ENCODE measurements around the gene ATXN10. TPM values are rescaled to one million over a fixed set of nuclear protein-coding genes. Genes with fewer than 3 reads are reported as not detected.

The ATXN10 gene
- total and polyA plus RNA-seq, 2 of the 13 experiments (the other 11 are each of a cell fraction or from before 2014, with no cell fraction given) = 60.1 to 194 TPM

GRCh38 chr22:45702981-45703380 lies 31.3 kb downstream of the ATXN10 start (continued):
- TF ChIP-seq CEBPB (IDR thresholded peaks at IDR 0.05; ENCODE audit: borderline replicate concordance, low read depth, low read length) (no peak), SMYD3 (CRISPR knock-in tag; IDR thresholded peaks at IDR 0.05) (no peak), GPBP1L1 (CRISPR knock-in tag; IDR thresholded peaks at IDR 0.05) (no peak), ZNF333 (CRISPR knock-in tag; IDR thresholded peaks at IDR 0.05; ENCODE audit: borderline replicate concordance) (no peak), ETV6 (CRISPR knock-in tag; conservative IDR thresholded peaks at IDR 0.05) (no peak), SMARCE1 (IDR thresholded peaks at IDR 0.05; ENCODE audit: borderline replicate concordance) (no peak)

- DNase-seq (ENCODE audit: low spot score) (no peak), FAIRE-seq (no peak), ATAC-seq (no peak)
- no peaks in the 10 kb centered on the region; the same call in 1 of the 2 replicates for H4K20me1 ChIP-seq (ENCODE audit: insufficient read depth, low read length)
- intact Hi-C loops (cut with micrococcal nuclease; ENCODE audit: unreplicated experiment) = no loop called here
- ChIA-PET CTCF (ENCODE audit: low intra/inter-chr PET ratio, low total read pairs) (no interaction called here), POLR2A (no interaction called here)
- H3K4me1 ChIP-seq (ENCODE audit: insufficient read depth, low read length) = peaks cover 13% of the 10 kb centered on the region
- TF ChIP-seq ERF (CRISPR knock-in tag; IDR thresholded peaks at IDR 0.05) (no peak), MYPOP (CRISPR knock-in tag; IDR thresholded peaks at IDR 0.05) (no peak)
- 100% methylated on average over 2 of the region's 2 CpGs for WGBS (ENCODE audit: low lambda C conversion rate)
- H3K4me3 ChIP-seq (replicated peaks in 1 of 3; ENCODE audit: insufficient read depth in 1 of 3, low read depth in 2 of 3, low read length in 3 of 3) = no peak overlapping the region
- in situ Hi-C loops (cut with HindIII; ENCODE audit: extremely low pct_ligation_motif_present, low pct_unique_long_range_greater_than_20kb) = no loop called here
- H3K79me2 ChIP-seq (ENCODE audit: insufficient read depth, low read length) = peaks cover 9% of the 10 kb centered on the region
- H3K27me3 ChIP-seq (ENCODE audit: control insufficient read depth in 1 of 2, insufficient read depth in 2 of 2, low read length in 2 of 2) = no peaks in the 10 kb centered on the region
- no peak overlapping the region for H3K9ac ChIP-seq (ENCODE audit: insufficient read depth, low read depth, low read length)
- no TSS peak for BruUV-seq (replicated peaks)
- no peak overlapping the region for H2AFZ ChIP-seq (ENCODE audit: low read length)
- no peaks in the 10 kb centered on the region for H3K9me3 ChIP-seq (ENCODE audit: low read length)
- no peak overlapping the region for H3K27ac ChIP-seq (ENCODE audit: extremely low read length, insufficient read depth, low read length)
- H3K4me2 ChIP-seq (ENCODE audit: low read depth, low read length) = no peak overlapping the region
- H3K36me3 ChIP-seq (replicated peaks in 1 of 2; ENCODE audit: control insufficient read depth in 1 of 2, insufficient read depth in 2 of 2, low read length in 2 of 2) = peaks cover 12 to 64% of the 10 kb centered on the region in 2 experiments
Measured at GRCh38 chr22:45703758-45704157, 32.1 kb downstream of the ATXN10 start.

Data from HepG2 (cell line).